Inferior parietal cortex (tissue), 1 donor: Measurements from ENCODE around the gene NIPAL4.
"Not testable (repeated sequence)": the region's sequence is repeated elsewhere in the genome, so short reads cannot be mapped to it uniquely, and the experiment has no call there.

ENCODE experiments used
- DNase-seq: peaks from one replicate; pipeline ENCODE4 v3.0.0-alpha.2; 2016; ENCODE audit errors: extremely low spot score

The NIPAL4 gene

DNA sequence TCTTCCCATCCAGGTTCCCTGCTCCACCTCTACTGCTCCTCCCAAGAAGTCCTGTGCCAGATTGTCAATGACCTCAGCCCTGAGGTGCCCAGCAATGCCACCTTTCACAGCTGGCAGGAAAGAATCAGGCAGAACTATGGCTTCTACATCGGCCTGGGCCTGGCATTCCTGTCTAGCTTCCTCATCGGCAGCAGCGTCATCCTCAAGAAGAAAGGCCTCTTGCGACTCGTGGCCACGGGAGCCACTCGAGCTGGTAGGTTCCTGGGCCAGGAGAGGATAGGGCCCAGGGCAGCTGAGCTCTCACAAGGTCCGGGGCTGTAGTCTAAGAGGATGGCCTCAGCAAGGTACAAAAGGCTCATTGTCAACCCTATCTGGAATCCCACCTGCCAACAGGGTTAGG lies 3.1 kb downstream of the NIPAL4 start:
- DNase-seq = no peak

DNA sequence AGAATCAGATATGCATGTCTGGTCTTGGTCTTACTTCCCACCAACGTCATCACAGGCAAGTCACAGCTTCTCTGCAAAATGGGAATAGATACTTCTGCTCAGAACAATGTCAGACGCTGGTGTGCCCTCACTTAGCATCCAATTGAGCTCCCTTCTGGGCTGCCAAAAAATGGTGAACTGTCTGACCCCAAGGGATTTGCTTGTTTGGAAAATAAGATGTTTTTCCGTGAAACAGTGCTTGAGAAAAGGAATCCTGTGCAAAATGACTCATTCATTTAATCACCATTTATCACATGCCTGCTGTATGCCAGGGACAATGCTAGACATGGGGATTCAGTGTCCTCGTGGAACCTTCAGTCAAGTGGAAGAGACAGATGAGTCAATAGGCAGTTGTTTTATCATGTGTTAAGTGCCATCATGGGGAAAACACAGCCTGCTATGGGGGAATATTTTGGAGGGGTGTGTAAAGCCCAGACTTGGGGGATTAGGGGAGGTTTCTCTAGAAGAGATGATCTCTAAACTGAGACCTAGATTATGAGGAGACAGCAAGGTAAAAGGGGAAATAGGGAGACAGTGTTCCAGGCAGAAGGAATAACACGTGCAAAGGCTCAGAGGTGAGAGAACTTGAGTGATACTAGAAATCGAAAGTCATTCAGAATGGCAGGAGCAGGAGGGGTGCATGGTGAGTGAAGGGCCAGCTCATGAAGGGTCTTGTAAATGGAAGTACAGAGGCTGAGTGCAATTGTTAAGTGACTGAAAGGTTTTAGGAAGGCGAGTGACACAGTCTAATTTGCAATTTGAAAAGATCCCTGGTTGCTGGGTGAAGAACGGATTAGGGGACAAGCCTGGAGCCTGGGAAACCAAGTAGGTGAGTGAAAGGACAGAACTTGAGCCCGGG lies 3.9 kb downstream of the NIPAL4 start:
- no peak for DNase-seq

DNA sequence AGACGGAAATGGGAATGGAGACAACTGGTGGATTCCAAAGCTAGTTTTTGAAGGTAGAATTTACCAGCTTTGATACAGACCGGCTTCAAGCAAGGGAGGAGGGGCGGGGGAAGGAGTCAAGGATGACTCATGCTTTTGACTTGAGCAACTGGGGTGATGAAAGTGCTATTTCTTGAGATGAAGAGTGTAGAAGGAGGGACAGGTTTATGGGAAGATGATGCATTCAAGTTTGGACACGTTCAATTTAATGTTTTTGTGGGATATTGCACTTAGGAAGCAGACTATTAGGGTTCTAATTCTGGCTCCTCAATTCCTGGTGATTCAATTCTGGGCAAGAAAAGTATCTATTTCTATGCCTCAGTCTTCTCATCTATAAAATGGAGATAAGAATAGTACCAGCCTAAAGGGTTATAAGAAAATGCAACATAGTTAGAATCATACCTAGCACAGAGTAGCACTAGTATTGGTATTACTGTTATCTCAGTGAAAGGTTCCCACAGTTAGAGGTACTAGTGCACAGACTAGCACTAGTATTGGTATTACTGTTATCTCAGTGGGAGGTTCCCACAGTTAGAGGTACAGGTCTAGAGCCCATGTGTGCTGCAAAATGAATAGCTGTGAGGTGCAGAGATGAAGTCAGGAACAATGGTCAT lies 4.6 kb downstream of the NIPAL4 start:
- no peak for DNase-seq

DNA sequence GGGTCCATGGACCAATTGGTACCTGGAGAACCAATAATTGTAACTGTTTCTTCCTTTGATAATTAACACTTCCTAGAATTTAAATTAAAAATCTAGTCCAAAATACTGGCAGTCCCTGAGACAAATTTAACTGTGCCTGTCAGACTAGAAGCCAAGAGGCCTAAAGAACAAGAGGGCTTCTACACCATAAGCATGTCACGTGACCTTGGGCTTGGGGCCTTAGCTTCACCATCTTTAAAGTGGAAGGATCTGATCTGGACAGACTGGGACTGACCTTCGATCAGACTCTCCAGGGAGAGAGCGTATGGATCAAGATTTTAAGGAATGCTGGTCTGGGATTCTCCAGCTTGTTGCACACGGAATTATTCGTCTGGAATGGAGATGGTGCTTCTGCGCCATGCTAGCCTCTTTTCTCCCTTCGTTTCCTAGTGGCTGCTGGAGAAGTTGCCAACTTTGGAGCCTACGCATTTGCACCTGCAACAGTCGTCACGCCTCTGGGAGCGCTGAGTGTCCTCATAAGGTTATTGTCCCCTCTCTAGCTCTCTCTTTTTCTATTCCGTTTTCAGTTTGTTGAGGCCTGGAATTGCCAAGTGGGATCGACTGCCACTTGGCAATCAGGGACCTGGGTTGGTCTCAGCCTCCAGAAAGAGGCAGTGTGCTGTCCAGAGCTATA lies 8.4 kb downstream of the NIPAL4 start:
- DNase-seq = no peak

DNA sequence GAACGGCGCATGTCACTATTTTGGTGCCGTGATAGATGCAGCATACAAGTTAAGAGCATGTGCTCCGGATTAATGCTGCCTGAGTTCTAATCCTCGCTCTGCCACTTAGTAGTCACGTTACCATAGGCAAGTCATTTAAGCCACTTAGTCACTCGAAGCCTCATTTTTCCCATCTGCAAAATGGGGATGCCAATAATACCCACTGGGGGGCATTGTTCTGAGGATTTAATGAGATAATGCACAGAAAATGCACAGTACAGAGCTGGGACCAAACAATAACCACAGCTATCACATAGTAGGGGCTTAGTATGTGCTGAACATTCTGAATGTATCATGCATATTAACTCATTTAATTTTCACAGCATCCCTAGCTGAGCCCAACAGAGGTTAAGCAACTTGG lies 9.1 kb downstream of the NIPAL4 start:
- DNase-seq = no peak

DNA sequence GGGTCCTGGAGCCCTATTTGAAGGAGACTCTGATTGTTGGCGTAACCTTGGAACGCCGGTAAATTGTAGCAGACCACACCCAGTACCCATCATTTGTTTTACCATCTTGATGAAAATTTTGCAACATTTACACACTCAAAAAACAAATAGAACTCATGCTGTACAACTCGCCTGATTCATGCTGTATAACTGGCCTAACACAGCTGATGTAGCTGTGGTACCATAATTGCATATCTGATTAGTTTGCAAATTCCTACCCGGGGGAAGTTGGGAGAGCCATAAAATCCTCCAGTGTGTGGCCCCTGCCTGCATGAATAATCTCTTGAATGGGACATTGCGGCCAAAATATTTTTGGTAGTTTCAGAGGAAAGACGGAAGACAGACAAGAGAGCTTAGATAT lies 9.7 kb downstream of the NIPAL4 start:
- DNase-seq = no peak

DNA sequence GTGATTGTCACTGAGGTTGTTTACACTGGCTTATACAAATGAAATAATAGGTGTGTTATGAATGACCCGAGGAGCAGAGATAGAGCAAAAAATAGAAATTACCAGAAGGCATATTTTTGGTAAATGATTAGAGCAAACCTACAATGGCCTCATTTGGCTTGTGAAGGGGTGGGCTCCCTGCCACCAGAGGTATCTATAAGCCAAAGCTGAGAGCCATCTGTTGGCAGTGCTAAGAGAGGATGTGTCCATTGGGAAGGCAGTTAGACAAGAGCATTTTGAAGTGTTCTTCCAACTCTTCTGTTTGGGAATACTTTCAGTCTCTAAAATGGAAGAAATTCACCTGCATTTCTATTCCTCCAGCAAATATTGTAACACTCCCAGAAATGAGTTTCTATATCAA lies 10.6 kb downstream of the NIPAL4 start:
- no peak for DNase-seq

DNA sequence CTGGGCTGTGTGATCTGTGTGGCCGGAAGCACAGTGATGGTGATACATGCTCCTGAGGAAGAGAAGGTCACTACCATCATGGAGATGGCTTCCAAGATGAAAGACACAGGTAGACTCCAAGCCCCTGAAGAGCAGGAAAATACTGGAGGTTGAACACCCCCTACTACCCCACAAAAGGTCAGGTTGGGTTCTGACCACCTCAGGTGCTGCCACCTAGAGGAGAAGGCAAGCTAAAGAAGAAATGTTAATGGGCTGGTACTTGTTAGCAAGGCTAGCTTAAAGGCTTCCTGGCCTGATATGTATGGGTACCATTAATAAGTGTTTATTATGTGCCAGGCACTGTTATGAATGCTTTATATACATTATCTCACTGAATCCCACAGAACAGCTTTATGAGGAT lies 11.7 kb downstream of the NIPAL4 start:
- DNase-seq = no peak

DNA sequence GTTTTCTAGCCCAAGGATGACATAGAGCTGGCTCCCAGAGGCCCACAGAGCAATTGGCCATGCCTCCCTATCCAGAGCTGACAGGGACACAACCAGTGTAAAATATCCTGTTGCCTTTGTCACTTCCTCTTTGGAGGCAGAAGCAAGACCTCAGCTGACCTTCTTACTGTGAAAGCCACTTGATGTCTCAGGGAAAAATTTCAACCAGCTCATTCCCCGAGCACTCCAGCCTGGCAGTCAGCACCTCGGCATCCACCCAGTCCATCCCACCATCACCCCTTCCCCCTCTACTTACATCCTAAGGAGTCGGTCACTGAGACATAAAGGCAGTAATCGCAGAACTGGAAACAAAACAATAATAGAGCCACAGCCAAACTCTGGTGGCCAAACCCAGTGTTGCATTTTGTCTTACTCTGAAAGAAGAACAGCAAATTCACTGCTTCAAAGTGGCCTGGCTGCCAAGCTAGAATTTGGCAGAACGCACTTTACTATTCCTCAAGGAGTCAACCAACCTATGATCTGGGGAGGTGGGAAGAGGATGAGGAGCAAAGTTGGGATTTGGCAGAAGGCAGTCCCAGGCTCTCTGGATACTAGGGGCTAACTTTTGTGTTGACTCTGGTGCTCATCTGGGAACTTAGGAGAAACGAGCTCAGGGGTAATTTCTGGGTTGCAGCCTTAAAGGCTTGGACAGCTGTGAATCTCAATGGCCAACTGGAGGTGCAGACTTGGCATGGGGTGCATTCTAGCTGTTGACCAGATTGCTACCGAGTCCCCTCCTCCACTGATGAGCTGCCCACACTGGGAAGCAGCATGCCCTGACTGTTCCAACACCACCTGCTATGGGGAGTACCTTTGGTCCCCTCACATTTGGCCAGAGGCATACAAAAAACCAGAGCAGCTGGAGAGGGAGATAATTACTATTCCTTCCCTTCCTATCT lies 13.6 kb downstream of the NIPAL4 start:
- DNase-seq = no peak

DNA sequence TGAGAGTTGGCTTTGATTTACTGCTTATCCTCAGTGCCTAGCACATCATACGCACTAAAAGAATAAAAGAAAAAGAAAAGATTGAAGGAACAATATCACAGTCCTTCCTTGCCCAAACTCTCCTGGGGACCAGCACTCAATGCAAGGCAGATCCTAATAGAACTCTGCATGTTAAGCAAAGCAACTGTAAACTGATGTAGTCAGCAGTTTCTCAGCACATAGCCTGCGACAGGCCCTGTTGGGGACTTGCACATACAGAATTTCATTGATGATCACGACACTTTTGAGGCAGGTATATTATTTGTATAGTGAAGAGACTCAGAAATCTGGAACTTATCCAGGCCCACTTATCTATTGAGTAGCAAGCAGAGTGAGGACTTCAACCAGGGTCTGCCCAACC lies 15.4 kb downstream of the NIPAL4 start:
- DNase-seq = no peak

DNA sequence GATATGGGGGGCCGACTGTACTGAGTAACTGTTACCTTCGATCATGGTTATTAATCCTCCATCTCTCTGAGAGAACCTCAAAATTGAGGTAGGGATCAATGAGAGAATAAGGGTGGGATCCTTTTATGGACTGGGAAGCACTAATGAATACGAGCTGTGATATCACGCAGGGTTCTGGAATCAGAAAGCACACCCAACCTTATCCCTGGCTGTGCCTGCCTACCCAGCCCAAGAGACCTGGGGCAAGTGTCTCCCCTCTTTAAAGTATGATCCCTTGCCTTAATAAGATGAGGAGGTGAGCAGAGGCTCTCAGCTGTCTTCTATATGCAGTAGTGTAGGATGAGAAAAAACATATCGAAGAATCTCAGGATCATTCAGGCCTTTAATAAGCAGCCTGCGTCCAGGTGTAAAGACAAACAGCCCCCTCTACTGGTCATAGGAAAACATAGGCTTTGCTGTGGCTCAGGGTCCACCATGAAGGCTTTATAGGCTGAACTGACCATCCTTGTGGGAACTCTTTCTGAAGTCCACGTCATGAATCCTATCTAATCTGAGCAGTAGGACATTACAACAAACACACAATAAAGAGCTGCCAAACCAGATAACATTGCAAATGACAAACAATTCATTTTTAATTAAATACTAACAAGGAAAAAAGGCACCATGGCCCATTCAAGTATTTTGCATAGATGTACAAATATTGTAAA lies 16.8 kb downstream of the NIPAL4 start:
- DNase-seq = peak; percentile 93

DNA sequence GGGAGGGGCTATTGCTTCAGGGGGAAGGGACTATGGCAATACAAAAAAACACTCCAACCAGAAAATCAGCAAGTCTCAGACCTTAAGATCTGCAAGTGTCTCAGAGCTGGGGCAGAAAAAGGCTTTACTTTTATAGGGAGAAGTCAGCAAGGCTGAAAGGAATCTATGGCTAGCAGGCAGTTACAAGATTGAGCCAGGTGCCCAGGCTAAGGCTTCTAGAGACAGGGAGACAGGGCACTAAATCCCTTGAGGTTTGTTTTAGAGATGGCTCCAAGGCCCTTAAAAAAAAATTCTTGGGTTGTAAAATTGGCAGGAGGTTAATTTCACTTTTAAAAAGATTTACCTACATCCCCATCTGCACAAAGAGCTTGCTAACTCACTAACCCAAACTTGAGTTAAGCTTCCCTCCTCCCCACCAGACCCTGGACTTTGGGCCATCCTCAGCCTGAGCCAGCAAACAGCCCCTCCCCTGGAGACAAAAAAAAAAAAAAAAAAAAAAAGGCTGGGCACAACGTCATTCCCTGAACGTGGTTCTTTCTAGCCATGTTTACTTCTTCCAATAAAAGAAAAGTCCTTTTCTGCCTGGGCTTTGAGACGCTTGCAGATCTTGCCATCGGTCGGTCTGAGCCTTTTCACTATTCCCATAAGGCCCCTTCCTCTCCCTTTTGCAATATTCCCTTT lies 17.9 kb downstream of the NIPAL4 start:
- DNase-seq = no peak

DNA sequence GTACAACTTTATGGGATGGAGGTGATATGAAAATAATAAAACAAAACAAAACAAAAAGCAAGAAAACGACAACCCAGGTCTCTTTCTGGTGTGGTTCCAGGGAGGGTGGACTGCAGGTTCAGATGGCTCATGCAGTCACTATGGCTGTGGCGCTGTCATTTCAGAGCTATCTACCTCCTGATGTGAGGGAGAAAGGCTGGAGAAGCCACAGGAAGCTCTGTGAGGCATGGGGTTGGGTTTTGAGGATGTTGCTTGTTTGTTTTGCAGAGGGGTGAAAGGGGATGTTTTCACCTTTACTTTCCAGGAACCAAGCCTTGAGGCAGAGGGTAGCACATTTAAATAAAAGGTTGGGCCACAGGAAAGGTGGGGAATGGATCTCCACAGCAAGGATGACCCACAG lies 18.7 kb downstream of the NIPAL4 start:
- no peak for DNase-seq

DNA sequence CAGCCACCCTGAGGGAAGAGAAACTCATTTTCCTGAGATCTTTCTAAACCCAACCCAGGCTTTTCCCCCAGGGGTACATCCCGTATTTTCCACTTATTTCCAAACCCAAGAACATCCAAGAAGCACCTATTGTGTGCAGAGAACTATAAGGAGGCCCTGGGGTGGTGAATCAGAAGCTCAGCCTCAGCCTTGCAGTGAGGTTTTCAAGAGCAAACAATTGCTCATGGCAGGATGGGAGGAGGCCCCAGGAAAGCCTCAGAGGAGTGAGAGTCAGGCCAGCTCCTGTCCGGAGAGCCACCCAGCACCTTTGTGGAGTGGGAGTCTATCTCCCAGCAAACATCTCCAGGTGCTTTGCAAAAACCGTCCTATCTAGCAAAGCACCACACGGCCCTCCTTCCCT lies 19.2 kb downstream of the NIPAL4 start:
- DNase-seq = no peak

DNA sequence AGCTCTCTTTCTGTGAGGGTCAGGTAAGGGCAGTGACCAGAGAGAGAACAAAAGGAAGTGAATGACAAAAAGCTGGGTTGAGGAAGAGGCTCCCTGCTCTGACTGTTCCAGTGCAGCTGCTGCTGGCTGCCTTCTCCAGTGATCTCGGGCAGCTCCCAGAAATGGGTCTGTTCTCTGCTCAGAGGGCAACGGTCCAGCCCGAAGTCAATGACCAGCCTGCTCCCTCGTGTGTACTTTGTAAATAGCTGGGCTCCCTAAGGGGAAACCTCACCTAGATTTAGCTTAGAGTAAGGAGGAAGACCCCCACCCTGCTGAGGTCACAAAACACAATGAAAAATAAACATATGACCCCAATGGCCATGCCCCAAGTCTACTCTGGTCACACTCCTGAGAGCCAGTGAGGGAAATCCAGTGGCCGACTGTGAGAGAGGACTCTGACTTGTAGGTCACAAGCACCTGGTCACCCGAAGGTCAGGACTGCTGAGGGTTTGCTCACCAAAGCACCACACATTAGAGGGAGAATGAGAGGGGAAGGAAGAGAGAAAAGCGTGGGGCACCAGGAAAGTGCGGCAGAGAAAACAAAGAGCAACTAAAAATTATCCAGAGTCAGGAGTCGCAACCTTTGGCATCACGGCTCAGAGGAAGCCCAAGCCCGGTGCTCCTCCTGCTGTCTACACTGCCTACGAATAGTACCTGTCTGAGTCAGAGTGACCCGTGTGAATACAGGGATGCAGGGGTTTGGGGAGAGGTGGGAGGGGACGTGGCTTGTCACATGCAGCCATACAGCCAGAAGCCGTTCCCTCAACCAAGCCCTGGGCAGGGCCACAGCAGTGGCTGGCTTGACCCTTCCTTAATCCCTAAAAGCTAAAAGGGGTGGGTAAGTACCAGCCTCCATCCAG lies 19.8 kb downstream of the NIPAL4 start:
- no peak for DNase-seq

DNA sequence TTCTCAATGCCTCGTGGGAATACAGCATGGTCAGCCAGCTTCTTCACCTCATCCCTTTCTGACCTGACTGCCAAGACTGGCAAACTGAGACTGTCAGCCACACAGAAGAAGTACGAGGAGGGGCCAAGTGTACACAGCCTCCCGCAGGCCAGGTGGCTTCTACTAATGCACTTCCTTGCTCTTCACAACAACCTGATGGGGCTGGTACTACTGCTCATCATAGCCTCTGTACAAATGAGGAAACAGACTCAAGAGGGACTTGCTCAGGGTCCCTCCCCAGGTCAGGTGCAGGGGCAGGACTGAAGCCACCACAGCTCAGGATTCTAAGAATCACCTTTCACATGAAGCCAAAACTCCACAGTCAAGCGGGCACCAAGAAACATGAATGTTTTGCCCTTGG lies 21.3 kb downstream of the NIPAL4 start:
- no peak for DNase-seq

DNA sequence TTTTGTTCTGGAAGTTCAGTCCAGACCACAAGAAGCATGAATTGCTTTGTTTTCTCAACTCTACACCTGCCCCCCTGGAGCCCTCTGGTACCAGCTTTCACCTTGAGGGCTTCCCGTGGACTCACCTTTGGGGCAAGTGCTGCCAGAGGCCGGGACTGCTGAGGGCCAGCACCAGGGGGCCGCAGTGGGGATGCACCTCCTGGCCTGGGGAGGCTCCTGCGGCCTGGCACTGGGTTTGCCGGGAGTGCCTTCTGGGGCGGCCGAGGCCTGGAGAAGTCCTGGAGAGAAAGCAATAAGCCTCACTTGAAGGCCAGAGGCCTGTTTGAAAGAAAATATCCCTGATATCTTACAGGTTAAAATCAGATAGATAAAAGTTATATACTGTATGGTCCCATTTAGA lies 21.7 kb downstream of the NIPAL4 start:
- DNase-seq = no peak

DNA sequence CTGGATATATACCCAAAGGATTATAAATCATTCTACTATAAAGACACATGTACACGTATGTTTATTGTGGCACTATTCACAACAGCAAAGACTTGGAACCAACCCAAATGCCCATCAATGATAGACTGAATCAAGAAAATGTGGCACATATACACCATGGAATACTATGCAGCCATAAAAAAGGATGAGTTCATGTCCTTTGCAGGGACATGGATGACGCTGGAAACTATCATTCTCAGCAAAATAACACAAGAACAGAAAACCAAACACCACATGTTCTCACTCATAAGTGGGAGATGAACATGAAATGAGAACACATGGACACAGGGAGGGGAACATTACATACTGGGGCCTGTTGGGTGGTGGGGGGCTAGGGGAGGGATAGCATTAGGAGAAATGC lies 22.7 kb downstream of the NIPAL4 start:
- DNase-seq = not testable (repeated sequence)

DNA sequence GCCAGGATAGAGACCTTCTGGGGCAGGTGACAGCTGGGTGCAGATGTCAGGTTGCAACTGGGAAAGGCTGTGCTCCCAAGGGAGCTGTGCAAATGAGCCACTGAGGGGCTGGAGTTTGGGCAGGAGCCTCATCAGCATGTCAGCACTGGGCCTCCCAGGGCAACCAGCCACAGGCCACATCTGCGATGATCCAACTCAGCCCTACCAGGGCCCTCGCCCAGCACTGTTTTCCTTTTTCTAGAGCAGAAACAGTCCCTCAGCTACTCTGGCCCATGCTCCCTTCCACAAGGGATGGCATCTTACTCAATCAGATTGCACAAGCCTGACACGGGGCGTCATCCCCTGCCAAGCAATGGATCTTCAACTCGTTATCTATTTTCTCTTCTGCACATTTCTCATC lies 24.8 kb downstream of the NIPAL4 start:
- DNase-seq = no peak
